Measurements from ENCODE around the gene TOP2B. TPM values are rescaled to one million over a fixed set of nuclear protein-coding genes. Genes with fewer than 3 reads are reported as not detected.

TOP2B gene
- polyA plus RNA-seq, 6 donors from 2014 or later, result 44.4 to 95.7 (median 66.8) TPM

GRCh38 chr3:25594007-25594502 is 70.7 kb downstream of the TOP2B start:
- DNase-seq (peak; percentile 21), ATAC-seq (ENCODE audit: low read depth in 2 of 2) (peak; percentile 37 to 61)
- no peak overlapping the region for H3K4me3 Mint-ChIP-seq
- H3K27me3 Mint-ChIP-seq, result no peaks in the 10 kb centered on the region
- H3K27ac Mint-ChIP-seq, result peak overlapping the region in 2 of 6 donors; percentile 27 to 48
- no peaks in the 10 kb centered on the region for H3K9me3 Mint-ChIP-seq
- peaks cover 0 to 5% (median 0%) of the 10 kb centered on the region in 3 donors for H3K4me1 Mint-ChIP-seq
- H3K36me3 Mint-ChIP-seq, result peaks cover 7 to 8% of the 10 kb centered on the region in 2 donors

GRCh38 chr3:25593001-25593400 is 71.7 kb downstream of the TOP2B start:
- Mint-ChIP-seq H3K27me3 (no peaks in the 10 kb centered on the region), H3K4me1 (peaks cover 0 to 5% (median 0%) of the 10 kb centered on the region in 3 donors), H3K4me3 (no peak overlapping the region), H3K9me3 (no peaks in the 10 kb centered on the region), H3K36me3 (no peaks in the 10 kb centered on the region), H3K27ac (peak overlapping the region in 1 of 6 donors; percentile 81)
- ATAC-seq (ENCODE audit: low read depth in 2 of 2) (no peak), DNase-seq (no peak)

- Mint-ChIP-seq H3K36me3 (no peaks in the 10 kb centered on the region), H3K9me3 (peaks cover 0 to 2% (median 0%) of the 10 kb centered on the region in 7 donors), H3K4me3 (no peak overlapping the region), H3K27me3 (no peaks in the 10 kb centered on the region), H3K4me1 (peaks cover 0 to 5% (median 0%) of the 10 kb centered on the region in 3 donors), H3K27ac (peak overlapping the region in 2 of 6 donors; percentile 11 to 73)
- no peak for ATAC-seq (ENCODE audit: low read depth in 2 of 2)
- DNase-seq, result no peak
These were observed 72.2 kb downstream of the TOP2B start for GRCh38 chr3:25592510-25592968.

GRCh38 chr3:25589783-25590258 is 74.9 kb downstream of the TOP2B start:
- ATAC-seq (ENCODE audit: low read depth in 2 of 2), result no peak
- Mint-ChIP-seq H3K9me3 (peaks cover 0 to 2% (median 0%) of the 10 kb centered on the region in 7 donors), H3K27ac (no peak overlapping the region), H3K36me3 (no peaks in the 10 kb centered on the region), H3K27me3 (peaks cover 0 to 7% (median 0%) of the 10 kb centered on the region in 3 donors), H3K4me1 (peaks cover 0 to 5% (median 0%) of the 10 kb centered on the region in 3 donors), H3K4me3 (no peak overlapping the region)
- no peak for DNase-seq

- no peak overlapping the region for H3K27ac Mint-ChIP-seq
- H3K36me3 Mint-ChIP-seq, result no peaks in the 10 kb centered on the region
- no peak overlapping the region for H3K4me3 Mint-ChIP-seq
- H3K4me1 Mint-ChIP-seq, result peaks cover 0 to 3% (median 0%) of the 10 kb centered on the region in 3 donors
- DNase-seq (no peak), ATAC-seq (ENCODE audit: low read depth in 2 of 2) (no peak)
- peaks cover 0 to 2% (median 0%) of the 10 kb centered on the region in 7 donors for H3K9me3 Mint-ChIP-seq
- H3K27me3 Mint-ChIP-seq, result peaks cover 0 to 9% (median 3%) of the 10 kb centered on the region in 3 donors
These were observed 75.5 kb downstream of the TOP2B start for GRCh38 chr3:25589104-25589782.

GRCh38 chr3:25588441-25589103 is 76.1 kb downstream of the TOP2B start:
- H3K9me3 Mint-ChIP-seq, result peaks cover 0 to 2% (median 0%) of the 10 kb centered on the region in 7 donors
- peaks cover 0 to 13% (median 9%) of the 10 kb centered on the region in 3 donors for H3K27me3 Mint-ChIP-seq
- H3K4me1 Mint-ChIP-seq, result no peaks in the 10 kb centered on the region
- no peak for ATAC-seq (ENCODE audit: low read depth in 2 of 2)
- H3K4me3 Mint-ChIP-seq, result no peak overlapping the region
- no peak overlapping the region for H3K27ac Mint-ChIP-seq
- H3K36me3 Mint-ChIP-seq, result no peaks in the 10 kb centered on the region
- DNase-seq, result no peak

GRCh38 chr3:25587975-25588374 is 76.7 kb downstream of the TOP2B start:
- ATAC-seq (ENCODE audit: low read depth in 2 of 2) (no peak), DNase-seq (no peak)
- peaks cover 0 to 2% (median 0%) of the 10 kb centered on the region in 7 donors for H3K9me3 Mint-ChIP-seq
- H3K36me3 Mint-ChIP-seq, result no peaks in the 10 kb centered on the region
- peaks cover 0 to 13% (median 10%) of the 10 kb centered on the region in 3 donors for H3K27me3 Mint-ChIP-seq
- no peaks in the 10 kb centered on the region for H3K4me1 Mint-ChIP-seq
- no peak overlapping the region for H3K4me3 Mint-ChIP-seq
- no peak overlapping the region for H3K27ac Mint-ChIP-seq

GRCh38 chr3:25587526-25587925 is 77.2 kb downstream of the TOP2B start:
- no peaks in the 10 kb centered on the region for H3K36me3 Mint-ChIP-seq
- H3K4me3 Mint-ChIP-seq, result no peak overlapping the region
- H3K9me3 Mint-ChIP-seq, result peaks cover 0 to 2% (median 0%) of the 10 kb centered on the region in 7 donors
- H3K4me1 Mint-ChIP-seq, result no peaks in the 10 kb centered on the region
- DNase-seq, result no peak
- no peak overlapping the region for H3K27ac Mint-ChIP-seq
- no peak for ATAC-seq (ENCODE audit: low read depth in 2 of 2)
- H3K27me3 Mint-ChIP-seq, result peaks cover under 1 to 13% (median 10%) of the 10 kb centered on the region in 3 donors

- Mint-ChIP-seq H3K4me1 (no peaks in the 10 kb centered on the region), H3K4me3 (no peak overlapping the region), H3K9me3 (peaks cover 0 to 2% (median 0%) of the 10 kb centered on the region in 7 donors), H3K36me3 (no peaks in the 10 kb centered on the region), H3K27me3 (peaks cover 5 to 13% (median 10%) of the 10 kb centered on the region in 3 donors), H3K27ac (no peak overlapping the region)
- ATAC-seq (ENCODE audit: low read depth in 2 of 2) (no peak), DNase-seq (no peak)
These were observed 77.6 kb downstream of the TOP2B start for GRCh38 chr3:25587094-25587493.

- no peak for DNase-seq
- peaks cover 0 to 2% (median 0%) of the 10 kb centered on the region in 7 donors for H3K9me3 Mint-ChIP-seq
- no peak for ATAC-seq (ENCODE audit: low read depth in 2 of 2)
- H3K4me3 Mint-ChIP-seq, result no peak overlapping the region
- H3K27me3 Mint-ChIP-seq, result peaks cover 5 to 13% (median 10%) of the 10 kb centered on the region in 3 donors
- no peak overlapping the region for H3K27ac Mint-ChIP-seq
- H3K36me3 Mint-ChIP-seq, result no peaks in the 10 kb centered on the region
- H3K4me1 Mint-ChIP-seq, result no peaks in the 10 kb centered on the region
These were observed 78.2 kb downstream of the TOP2B start for GRCh38 chr3:25586553-25586952.

GRCh38 chr3:25586167-25586505 is 78.6 kb downstream of the TOP2B start:
- Mint-ChIP-seq H3K4me3 (no peak overlapping the region), H3K9me3 (peaks cover 0 to 2% (median 0%) of the 10 kb centered on the region in 7 donors), H3K36me3 (no peaks in the 10 kb centered on the region), H3K27me3 (peaks cover 5 to 13% (median 10%) of the 10 kb centered on the region in 3 donors), H3K4me1 (no peaks in the 10 kb centered on the region), H3K27ac (no peak overlapping the region)
- DNase-seq (no peak), ATAC-seq (ENCODE audit: low read depth in 2 of 2) (no peak)

- Mint-ChIP-seq H3K4me1 (no peaks in the 10 kb centered on the region), H3K36me3 (no peaks in the 10 kb centered on the region), H3K9me3 (peaks cover 0 to 2% (median 0%) of the 10 kb centered on the region in 7 donors), H3K4me3 (no peak overlapping the region), H3K27ac (peak overlapping the region in 1 of 6 donors; percentile 50), H3K27me3 (peaks cover 5 to 13% (median 10%) of the 10 kb centered on the region in 3 donors)
- ATAC-seq (ENCODE audit: low read depth in 2 of 2) (no peak), DNase-seq (no peak)
These were observed 79.1 kb downstream of the TOP2B start for GRCh38 chr3:25585361-25586166.

All from naive B cell (primary cell).